ENCODE data around the gene ROR1. TPM values are rescaled to one million over a fixed set of nuclear protein-coding genes. Genes with fewer than 3 reads are reported as not detected.
"Not testable (repeated sequence)": the region's sequence is repeated elsewhere in the genome, so short reads cannot be mapped to it uniquely, and the experiment has no call there.

ROR1 gene
- total RNA-seq, 1 experiment from 2014 or later: 7.9 TPM

DNA sequence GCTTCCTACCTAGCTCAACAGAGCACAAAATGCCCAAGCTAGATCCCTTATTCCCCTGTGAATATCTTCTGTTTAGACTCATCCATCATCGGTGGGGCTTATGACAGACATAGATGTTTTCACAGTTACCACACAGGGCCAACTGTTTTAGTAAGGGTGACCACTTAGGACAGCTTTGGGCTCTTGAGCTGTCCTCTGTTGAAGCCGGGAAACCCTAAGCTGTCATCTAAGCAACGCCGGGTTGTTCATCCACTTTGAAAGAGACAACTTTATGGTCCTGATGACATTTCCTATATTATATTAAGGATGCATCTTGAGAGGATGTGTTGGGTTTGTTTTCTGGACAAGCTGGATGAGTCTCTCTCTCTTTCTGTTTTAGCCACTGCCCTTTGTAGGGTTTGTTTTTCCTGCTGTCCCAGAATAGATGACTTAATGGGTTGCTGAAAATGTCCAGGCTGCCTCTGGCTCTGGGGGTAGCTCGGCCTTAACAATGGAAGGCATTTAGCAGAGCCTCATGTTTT lies 319.1 kb downstream of the ROR1 start:
- DNase-seq (ENCODE audit: low read depth): peak; percentile 74

DNA sequence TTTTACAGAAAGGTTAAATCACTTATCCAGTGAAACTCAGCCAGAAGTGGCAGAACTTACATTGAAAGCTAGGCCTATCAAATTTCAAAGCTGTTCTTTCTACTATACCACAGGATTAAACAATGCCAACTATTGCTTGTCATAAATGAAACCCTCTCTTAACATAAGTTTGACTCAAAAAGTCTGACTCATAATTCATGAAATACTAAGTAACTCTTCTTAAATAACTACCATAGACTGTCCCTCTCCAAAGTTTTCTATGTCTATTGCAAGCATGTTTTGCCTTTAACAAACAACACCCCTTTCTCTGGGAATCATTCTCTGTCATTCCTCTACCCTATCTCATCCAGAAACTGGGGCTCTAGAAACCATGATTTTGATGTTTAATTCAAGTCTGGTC lies 320.1 kb downstream of the ROR1 start:
- peak; percentile 86 for DNase-seq (ENCODE audit: low read depth)

DNA sequence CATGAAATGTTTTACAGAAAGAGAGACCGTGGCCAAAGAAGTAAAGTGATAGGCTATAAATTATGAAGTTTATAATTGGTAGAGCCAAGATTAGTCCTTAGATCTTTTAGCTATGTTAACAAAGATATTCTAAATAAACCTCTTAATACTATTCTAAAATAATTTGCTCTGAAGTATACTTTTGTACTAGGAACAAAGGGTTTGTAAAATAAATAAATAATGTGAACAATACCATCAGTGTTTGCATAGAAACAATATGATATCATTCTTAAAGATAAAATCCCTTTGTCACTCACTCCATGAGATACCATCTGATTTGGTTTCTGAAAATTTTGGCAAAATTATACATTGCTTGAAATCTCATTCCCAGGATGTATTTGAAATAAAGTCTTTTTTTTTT lies 322.0 kb downstream of the ROR1 start:
- DNase-seq (ENCODE audit: low read depth): no peak

DNA sequence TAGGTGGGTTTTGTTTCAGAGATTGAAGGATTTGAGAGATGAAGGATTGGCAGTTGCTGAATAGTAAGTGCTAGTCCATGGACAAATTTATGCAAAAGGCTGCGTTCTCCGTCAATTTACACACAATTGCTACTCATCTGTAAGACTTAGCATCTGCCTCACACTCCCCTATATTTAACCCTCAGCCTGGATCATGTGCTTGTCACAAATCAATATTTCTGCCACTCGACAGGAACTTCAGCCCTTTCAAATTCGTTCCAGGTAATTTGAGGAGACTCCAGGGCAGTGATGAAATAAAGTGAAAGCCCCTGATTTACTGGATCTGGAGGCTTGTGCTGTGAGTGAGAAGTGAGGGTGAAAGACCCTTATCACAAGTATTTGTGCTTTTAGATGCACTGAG lies 324.0 kb downstream of the ROR1 start:
- no peak for DNase-seq (ENCODE audit: low read depth)

DNA sequence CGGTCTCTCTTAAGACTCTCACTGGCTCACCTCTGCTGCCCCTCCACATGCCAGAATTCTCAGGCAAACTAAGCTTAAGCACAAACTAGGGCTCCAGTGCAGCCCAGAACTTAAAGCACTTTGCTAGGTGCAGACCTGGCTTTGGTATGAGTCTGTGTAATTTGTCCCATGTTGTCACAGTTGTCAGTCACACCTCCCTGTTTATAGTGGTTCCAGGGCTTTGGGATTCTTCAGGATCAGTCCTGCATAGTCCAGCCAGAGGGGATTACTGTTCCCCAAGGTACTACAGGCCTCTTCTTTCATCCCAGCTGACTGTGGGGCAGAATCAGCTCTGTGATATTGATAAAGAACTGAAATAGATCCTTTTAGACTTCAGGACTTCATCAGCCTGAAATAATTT lies 324.6 kb downstream of the ROR1 start:
- DNase-seq (ENCODE audit: low read depth): no peak

DNA sequence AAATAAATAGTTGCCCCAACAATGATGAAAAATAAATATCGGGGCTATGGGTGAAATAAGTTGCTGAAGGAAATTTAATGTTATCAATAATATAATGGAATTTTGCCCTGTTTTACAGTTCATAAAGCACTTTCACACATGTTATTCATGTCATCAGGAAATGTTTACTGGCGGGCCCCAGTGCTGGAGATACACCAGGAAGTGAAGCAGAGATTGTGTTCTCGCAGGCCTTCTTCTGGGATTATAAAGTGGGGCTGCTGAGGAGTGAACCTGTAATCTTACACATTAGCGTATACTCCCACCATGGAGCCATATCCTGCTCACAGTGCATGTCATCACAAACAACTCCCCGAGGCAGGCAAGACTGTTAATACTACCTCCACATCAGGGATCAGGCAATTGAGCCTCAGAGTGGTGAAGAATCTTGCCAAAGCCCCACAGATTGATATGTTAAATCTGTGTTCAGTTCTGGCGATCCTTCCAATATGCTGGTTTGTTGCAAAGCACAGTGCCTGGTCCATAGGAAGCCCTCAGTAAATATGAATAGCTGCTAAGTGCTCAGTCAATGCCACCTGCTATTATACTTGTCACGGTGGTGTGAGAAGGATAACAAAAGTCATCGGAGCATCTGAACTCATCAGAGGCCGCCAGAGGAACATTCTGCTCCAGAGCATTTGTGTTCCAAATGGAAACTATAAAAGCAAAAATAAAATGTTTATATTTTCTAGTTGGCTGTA lies 325.2 kb downstream of the ROR1 start:
- DNase-seq (ENCODE audit: low read depth): no peak

DNA sequence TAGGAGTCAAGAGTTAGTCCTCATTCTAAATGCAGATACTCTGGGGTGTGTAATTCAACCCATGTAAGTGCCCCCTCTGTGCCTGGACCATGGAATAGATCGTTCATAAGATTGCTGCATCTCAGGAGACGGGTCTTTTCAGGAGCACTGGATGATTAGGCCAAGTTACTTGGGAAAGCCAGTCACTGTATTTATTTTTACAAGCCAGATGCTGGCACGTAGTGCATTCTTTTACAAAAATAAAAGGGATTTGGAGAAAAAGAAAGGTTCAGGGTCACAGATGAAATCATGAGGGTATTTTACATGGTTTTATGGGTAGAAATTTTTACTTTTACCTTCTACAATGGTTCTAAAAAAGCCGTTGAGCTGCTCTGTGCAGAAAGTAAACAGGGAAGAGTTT lies 327.0 kb downstream of the ROR1 start:
- no peak for DNase-seq (ENCODE audit: low read depth)

DNA sequence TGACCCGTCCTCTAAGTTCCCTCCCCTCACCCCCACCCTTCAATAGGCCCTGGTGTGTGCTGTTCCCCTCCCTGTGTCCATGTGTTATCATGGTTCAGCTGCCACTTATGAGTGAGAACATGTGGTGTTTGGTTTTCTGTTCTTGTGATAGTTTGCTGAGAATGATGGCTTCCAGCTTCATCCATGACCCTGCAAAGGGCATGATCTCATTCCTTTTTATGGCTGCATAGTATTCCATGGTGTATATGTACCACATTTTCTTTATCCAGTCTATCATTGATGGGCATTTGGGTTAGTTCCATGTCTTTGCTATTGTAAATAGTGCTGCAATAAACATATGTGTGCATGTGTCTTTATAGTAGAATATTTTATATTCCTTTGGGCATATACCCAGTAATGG lies 330.8 kb downstream of the ROR1 start:
- not testable (repeated sequence) for DNase-seq (ENCODE audit: low read depth)

DNA sequence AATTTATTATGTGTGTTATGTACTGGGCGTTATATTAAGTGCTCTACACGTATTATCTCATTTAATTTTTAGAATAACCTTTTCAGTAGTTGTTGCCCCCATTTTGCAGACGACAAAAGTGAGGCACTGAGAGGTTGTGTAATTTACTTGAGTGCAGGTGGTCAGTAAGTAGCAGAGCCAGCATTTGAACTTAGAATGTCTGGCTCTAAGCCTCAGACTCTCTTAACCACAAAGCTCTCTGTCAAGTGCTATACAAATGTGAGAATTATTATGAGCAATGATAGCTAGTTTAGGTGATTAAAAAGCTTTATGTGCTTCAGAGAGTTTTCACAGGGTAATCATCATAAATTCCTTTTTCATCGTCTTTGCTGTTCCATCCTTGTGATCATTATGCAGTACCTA lies 333.3 kb downstream of the ROR1 start:
- no peak for DNase-seq (ENCODE audit: low read depth)

DNA sequence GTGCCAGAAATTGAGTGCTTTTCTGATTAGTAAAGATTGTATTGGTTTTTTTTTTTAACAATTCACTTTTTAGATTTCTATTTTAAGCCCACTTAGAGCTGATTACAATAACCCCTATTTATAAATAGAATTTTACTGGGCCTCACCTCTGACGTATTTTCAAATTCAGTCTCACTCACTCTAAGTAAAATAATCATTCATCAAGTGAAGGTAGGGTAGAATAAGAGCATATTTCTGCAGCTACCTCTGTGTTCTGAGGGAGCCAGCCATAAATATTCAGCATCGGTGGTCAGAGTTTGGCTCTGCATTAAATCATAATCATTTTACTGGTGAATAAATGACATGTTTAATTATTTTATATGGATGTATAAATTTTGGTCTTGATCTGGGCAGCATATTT lies 333.8 kb downstream of the ROR1 start:
- no peak for DNase-seq (ENCODE audit: low read depth)

DNA sequence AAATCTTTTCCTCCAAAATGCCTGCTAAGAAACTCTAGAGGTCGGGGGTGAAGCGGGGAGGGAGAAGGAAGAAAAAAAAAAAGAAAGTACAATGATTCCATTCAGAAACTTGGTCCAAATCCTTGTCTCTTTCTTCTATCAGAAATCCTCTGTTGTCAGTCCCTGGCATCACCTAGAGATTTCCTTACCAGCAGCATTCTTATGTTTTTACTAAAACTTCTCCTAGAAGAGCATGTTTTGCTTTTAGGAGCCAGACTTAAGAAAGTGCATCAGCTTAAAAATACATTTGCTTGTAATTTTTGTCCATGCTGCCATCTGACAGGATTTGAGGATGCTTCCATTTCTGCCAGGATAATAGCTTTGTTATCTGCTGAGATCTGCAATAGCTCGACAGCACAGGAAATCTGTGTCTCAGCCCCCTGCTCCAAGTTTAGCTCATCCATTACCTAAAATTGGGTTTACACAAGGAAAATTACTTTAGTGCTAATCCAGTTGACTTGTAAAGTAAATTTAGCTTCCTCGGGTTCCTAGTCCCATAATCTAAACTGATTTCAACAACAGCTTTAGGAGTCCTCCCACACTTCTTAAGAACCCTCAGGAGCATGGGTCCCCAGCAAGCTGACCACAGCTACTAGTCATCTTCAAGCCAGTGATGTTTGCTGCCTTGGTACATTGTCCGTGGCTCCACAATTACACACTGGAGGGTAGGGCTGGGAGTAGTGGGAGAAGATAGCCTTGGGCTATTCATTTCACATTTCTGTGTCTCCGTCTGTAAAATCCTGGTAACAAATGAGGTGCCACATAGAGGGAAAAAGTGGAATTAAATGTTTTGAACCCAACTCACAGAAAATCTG lies 337.3 kb downstream of the ROR1 start:
- DNase-seq (ENCODE audit: low read depth): no peak

DNA sequence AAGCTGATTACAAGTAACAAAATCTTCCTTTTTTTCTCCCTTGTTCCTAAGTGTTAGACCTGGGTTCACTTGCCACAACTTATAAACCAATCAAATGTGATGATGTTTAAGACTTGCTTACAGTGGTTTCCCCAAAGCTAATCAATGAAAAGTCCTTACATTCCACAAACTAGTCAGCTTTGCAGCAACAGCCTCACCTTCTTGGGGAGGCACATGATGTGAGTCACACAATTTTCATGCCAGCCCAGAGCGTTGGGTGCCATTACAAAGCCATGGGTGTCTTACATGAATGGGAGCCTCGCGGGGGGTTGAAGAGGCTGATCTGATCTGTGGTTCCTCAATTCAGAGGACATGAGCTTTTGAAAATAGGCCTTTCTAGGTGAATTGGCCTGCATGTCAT lies 338.0 kb downstream of the ROR1 start:
- peak; percentile 44 for DNase-seq (ENCODE audit: low read depth)

DNA sequence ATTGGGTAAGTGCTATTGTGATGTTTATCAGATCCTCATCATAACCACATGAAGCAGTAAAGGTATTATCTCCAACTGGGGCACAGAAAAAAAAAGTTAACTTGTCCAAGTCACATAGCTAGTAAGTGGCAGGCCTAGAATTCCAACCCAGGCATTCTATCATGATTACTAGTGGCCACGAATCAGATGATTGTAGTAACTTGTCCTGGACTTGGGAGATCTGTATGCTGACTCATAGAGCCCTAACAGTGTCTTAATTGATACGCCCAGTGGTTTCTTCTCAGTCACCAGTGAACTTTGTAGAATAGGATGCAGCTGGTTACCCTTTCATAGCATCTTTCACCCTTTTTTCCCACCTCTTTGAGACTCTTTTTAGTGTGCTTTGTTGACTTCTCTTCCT lies 338.5 kb downstream of the ROR1 start:
- DNase-seq (ENCODE audit: low read depth): peak; percentile 81

DNA sequence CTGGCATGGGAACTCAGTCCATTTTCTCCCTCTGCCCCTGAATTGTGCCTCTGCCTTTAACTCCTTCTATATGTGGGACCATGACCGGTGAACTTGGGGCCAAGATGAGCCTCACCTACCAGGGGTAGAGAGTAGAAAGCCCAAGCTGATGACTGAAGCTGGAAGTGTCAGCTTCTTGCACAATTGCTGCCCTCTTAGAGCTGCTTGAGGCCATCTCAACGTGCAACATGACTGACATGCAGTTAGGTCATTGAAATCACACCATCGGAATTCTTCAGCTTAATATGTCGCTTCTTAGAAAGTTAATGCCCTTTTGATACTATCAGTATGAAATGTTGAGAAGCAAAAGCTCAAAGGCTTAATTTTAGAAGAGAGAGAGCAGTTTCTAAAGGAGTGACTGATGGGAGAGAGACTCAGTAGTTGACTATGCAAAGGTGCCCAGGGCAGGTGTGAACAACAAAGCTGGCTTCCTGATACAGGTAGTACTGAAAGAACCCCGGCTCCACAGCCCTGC lies 340.3 kb downstream of the ROR1 start:
- DNase-seq (ENCODE audit: low read depth): no peak

DNA sequence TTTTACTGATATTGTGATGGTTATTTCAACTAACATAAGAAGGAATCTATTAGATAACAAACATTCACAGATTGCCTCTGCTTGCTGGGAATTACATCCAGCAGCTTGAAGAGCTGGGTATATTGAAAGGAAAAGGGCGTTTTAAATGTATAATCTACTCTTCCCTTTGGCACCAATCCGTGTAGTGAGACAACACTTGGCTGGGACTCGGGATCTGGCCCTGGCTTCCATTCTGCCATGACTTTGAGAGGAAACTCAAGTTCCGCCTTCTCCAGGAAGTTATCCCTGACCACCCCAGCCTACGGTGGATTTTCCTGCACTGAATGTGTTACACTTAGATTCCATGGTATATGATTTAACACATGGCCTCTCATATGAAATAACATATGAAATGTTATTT lies 342.7 kb downstream of the ROR1 start:
- no peak for DNase-seq (ENCODE audit: low read depth)

DNA sequence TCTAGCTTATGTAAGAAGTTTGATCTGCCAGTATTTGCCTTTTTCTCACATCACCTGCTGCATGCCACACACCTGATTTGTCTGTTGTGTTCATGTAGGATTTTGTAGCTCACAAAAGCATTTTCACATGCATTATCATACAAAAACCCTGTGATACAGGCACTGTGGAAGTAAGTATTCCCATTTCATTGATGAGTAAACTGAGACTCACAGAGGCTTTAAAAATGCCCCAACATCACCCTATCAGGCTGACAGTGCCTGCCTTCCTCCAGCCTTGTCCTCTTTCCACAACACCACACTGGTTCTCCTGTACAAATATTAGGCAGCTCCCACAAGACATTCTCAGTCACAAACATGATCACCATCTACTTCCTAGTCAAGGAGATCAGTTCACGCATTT lies 343.7 kb downstream of the ROR1 start:
- no peak for DNase-seq (ENCODE audit: low read depth)

DNA sequence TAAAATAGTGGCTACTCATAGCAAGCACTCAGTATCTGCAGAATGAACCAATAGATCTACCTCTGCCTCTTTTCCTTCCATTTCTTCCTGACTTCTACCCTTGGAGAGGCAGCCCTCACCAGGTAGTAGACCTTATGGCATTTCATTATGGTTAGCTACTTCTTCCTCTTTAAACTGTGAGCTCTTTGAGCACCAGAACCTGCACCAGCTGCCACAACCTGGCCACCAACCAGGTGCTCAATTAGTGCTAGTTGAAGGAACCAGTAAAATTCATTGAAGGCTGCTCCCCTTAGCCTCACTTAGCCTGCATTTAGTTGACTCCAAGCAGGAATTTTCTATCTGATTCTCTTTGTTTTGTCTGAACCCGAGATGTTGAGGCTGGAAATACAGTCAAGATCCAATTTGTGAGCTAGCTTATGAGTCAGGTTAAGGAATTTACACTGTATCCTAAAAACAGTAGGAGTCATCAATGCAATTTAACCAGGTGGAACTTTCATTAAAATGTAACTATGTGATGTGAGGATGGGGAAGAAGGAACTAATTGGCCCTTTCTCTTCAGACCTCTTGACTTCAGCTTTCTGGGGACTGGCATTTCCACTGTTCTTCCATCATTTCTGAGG lies 348.1 kb downstream of the ROR1 start:
- DNase-seq (ENCODE audit: low read depth): no peak

DNA sequence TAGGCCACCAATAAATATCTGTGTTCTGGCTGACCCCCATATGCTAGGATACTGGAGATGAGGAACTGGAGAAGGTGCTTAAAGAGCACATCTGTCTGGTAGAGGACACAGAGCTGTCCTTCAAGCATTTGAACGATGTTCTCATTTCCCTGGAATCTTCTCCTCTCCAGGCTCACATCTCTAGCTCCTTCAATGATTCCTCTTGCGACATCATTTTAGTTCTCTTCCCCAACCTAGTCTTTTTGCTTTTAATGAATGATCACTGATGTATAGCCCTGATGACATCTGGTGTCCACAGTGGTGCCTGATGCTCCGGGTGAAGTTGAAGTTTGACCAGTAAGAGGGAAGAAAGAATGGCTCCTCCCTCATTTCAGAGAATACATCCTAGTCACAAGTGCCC lies 348.8 kb downstream of the ROR1 start:
- DNase-seq (ENCODE audit: low read depth): no peak

DNA sequence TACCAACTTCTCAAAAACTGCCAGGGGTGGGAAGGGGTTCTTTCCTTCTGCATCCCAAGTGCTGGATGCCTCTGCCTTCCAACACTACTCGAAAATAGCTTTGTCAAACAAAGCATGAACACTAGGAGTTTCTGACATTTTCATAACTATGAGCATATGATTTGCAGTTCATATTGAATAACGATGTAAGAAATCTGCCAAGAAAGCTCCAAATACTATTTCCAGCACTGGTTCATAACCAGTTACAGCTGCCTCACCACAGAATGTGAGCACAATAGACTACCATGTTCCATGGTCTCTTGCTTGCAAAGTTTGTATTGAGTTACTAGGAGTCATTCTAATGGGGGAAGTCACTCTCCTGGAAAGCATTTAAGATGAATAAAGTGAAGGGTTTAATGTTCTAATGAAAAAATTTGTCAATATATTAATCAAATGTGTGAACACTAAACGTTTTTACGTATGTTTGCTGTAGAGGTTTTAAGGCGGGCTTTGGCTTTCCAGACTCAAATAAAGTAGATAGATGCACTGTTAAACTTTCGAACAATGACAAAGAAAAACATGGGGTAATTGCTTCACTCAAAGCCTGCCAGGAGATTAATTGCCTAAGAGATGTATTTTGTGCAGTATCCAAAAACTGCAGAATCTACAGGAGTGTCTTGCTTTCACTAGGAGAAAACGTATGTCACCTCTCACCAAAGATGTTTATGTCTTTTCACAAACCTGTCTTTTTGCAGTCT lies 351.1 kb downstream of the ROR1 start:
- DNase-seq (ENCODE audit: low read depth): no peak

DNA sequence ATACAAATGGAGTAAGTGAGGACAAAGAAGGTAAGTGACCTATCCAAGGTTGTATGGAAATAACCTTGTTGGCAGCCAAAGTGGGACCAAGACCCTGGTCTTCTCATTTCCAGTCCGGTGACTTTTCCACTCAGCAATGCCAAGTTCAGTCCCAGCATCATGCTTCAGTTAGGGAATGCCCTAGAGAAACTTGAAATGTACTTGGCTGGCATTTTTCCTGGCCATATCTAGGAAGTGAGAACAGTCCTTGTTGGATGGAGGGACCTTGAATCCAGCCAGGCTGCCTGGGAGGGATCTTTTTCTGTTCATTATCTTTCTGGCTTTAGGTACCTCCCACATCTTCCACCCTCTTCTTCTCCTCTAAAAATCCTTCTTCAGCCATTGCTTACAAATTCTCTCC lies 352.8 kb downstream of the ROR1 start:
- no peak for DNase-seq (ENCODE audit: low read depth)

DNA sequence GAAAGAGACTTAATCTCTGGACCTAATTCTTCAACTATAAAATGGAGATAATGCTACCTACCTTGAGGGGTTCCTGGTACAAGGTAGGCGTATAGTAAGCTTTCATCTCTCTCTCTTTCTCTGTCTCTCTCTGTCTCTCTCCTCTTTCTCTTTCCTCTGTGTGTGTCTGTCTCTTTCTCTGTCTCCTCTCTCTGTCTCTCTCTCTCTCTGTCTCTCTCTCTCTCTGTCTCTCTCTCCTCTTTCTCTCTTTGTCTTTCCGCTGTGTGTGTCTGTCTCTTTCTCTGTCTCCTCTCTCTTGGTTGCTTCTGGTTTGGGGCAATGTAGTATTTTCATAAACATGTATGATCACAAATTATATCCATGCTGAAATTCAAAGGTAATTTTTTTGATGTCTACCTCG lies 353.5 kb downstream of the ROR1 start:
- no peak for DNase-seq (ENCODE audit: low read depth)

DNA sequence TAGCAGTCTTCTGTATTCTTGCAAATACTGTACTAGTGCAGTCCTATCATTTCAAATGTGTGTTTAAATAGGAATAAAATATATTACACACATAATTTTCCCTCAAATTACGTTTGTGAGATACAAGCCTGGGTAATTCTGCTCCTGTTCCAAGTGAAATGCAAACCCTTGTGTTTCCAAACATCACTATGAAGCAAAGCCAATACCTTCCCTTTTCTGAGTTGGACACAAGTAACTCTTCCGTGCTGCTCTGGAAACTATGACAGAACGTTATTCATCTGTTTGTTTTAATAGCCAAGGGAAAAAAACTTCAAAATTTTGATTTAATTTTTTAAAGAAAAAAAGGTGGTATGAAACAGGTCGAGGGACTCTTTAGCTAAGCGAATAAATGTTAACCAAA lies 355.9 kb downstream of the ROR1 start:
- no peak for DNase-seq (ENCODE audit: low read depth)
